Left cardiac atrium (tissue), 4 donors: ENCODE data around the gene S100A11. TPM values are rescaled to one million over a fixed set of nuclear protein-coding genes. Genes with fewer than 3 reads are reported as not detected.

Experiments used
- ATAC-seq, 2 donors: fragments of 200-7000 bp; cut with Tn5 transposase; one replicate each; pipeline ENCODE4 v1.9.1; 2020; ENCODE audit warnings: mild to moderate bottlenecking in 2 of 2, moderate library complexity in 2 of 2
- DNase-seq: peaks from one replicate; pipeline ENCODE4 v3.0.0-alpha.2; 2020
- intact Hi-C, 2 donors: fragments of 100-400 bp; cut with DNase I; formaldehyde crosslinking; loops; one replicate each; pipeline versions ENCODE4 v1.14.1 to v1.15.1; 2022 to 2023
- total RNA-seq, 2 donors: library from RNA; stranded (reverse); fragmentation: NEBNext Ultra II Directional; extraction: Animal tissue kit (Norgen Biotek cat#: 25700); gene quantifications; one replicate each; pipeline ENCODE4 v1.2.1, GENCODE V29; 2021
- donor health status: DM: no; HTN: yes; CAD: no.
- donor health status: DM: no; HTN: yes; CAD: no; lungs with severe emphysema.
- donor health status: DM: yes; HTN: yes; CAD: no.
- donor health status: Dilated cardiomyopathy.

Gene S100A11
- total RNA-seq, 2 donors from 2014 or later = 178 to 195 TPM

DNA sequence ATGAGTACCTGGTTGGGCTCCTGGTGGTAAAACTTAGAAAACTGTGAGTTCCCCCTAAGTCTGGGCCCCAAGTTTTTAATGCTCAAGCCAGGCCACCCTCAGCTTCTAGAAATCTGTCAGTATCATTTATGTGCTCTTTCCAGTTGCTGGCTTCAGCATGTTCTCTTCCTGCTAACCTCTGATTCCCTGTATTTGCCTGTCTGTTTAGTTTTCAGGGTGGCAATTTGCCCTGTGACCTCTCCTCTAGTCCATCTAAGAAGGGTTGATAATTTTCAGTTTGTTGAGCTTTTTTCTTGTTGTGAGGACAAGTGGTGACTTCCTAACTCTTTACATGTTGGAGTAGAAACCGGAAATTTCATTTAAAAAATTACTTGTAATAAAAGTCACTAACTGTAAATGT is 27.1 kb downstream of the S100A11 start:
- DNase-seq = no peak
- intact Hi-C loops = loop anchor here in 1 of 2 donors (10.0 kb wide), 1 partner anchor 275 kb away; no protein-coding TSS in a partner anchor
- ATAC-seq = no peak

DNA sequence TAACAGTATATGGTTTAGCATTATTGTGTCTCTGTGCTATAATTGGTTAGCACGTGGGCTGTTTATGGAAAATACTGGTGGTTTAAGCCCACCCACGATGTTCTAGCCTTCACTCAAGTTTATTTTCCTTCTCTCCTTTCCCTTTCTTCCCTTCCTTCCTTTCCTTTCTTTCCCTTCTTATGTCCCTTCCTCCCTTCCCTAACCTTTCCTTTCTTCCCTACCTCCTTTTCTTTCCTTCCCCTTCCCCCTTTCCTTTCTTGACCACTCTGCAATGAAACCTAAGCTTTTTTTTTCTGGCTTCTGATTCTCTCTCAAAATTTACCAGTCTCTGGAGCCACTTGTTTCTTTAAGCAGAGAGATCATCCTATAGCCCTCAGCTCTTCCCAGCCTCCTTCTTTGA is 29.8 kb downstream of the S100A11 start:
- intact Hi-C loops = loop anchor here in 1 of 2 donors (10.0 kb wide), 1 partner anchor 272 kb away; no protein-coding TSS in a partner anchor
- DNase-seq (no peak), ATAC-seq (no peak)

DNA sequence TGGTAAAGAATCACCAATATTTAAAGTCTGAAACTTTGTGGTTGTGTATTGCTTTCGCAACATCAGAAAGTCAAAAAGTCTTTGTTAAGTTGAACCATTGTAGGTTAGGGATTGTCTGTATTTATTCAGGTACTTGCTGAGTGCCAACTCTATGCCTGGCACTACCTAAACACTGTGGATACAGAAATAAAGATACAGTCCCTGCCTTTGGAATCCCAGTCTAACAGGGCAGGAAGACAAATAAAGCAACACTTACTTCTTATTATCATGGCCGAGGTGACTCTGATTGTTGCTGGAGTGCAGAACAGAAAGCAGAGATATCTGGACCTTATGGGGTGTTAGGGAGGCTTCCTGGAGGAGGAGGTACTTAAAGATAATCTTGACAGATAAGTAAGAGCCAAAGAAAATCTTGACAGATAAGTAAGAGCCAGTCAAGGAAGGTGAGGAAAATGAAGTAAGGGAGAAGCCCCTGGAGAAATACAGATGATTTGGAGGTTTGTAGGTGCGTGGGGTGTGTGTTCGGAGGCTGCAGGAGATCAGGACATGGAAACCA is 31.4 kb downstream of the S100A11 start:
- no peak for DNase-seq
- no peak for ATAC-seq
- intact Hi-C loops = loop anchor here in 1 of 2 donors (10.0 kb wide), 1 partner anchor 271 kb away; no protein-coding TSS in a partner anchor

DNA sequence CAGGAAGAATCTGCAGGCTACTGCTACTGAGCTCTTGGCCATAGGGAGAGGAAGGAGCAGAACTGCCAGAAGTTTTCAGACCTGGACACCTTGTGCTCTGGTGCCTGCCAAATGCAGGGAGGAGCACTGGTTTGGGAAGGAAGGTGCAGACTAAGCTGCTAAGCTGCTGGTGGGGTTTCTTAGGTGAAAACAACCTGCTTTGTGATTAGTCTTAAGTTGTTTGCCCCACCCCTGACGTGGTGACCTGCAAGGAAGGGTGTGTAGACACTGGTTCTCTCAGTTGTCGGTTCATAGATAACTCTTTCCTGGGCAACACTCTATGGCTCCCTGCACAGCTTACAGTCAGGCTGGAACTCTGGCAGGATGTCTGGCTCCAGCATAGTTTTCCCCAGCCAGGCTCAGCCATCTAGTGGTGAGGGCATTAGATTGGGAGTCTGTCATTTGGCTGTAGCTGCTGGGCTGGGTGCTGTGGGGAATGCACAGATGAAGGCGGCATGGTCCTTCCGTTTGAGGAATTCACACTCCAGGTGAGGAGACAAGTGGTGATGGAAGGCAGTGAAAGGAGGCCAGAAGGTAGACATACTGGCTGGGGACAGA is 32.9 kb downstream of the S100A11 start:
- ATAC-seq = no peak
- intact Hi-C loops = loop anchor here in 1 of 2 donors (10.0 kb wide), 1 partner anchor 269 kb away; no protein-coding TSS in a partner anchor
- DNase-seq = no peak

DNA sequence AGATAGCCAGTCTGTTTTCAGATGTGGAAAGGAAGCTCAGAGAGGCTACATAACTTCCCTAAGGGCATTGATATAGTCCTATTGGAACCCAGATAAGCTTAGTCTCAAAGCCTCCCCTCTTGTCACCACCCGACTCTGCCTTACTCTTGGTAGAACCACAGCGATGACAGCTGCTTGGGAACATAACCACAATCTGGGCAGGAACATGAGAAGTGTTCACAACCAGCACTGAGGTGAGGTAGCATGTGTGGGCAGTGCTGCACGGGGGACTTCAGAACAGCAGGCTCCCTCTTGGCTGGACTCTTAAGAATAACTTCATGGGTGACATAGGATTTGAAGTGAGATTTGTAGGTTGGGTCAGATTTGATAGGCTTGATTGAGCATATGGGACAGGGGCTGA is 33.8 kb downstream of the S100A11 start:
- DNase-seq = no peak
- peak; percentile 10 to 29 for ATAC-seq
- intact Hi-C loops = loop anchor here in 1 of 2 donors (10.0 kb wide), 1 partner anchor 268 kb away; no protein-coding TSS in a partner anchor

DNA sequence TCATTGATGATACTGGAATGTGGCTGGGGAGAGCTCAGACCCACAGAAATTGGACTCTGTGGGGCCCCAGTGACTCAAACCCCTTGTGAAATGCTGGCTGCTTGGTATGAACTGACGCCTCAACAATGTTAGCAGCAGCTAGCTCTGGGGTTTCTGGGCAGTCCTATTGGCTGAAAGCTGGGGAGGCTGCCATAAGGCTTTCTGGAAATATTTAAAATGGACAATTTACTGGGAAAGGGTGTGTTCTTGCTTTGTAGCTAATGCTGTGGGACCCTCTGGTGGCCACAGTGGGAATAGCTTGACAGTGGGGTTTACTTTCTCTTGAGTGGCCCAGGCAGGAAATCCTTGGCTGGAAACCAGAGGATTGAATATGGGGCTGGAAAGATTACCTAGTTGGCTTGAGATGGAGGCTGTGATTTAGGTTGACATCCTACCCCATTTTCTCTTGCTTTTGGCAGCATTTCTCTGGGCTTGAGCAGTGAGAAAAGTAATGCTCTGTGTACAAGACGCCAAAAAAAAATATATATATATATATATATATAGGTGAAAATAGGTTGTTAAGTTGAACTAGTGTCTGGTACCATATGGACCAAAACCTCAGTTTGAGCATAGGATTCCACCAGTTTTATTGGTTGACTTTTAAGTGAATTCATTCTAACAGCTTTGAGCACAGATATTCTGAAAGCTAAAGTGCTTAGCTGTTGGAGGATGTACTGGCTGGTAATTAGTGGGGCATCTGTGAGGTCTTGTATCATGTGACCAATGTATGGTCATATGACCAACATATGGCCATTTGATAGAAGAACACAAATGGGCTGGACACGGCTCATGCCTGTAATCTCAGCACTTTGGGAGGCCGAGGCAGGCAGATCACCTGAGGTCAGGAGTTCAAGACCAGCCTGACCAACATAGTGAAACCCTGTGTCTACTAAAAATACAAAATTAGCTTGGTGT is 34.9 kb downstream of the S100A11 start:
- ATAC-seq (peak; percentile 72 to 73), DNase-seq (peak; percentile 90)
- intact Hi-C loops = loop anchor here in 1 of 2 donors (10.0 kb wide), 1 partner anchor 267 kb away; no protein-coding TSS in a partner anchor

DNA sequence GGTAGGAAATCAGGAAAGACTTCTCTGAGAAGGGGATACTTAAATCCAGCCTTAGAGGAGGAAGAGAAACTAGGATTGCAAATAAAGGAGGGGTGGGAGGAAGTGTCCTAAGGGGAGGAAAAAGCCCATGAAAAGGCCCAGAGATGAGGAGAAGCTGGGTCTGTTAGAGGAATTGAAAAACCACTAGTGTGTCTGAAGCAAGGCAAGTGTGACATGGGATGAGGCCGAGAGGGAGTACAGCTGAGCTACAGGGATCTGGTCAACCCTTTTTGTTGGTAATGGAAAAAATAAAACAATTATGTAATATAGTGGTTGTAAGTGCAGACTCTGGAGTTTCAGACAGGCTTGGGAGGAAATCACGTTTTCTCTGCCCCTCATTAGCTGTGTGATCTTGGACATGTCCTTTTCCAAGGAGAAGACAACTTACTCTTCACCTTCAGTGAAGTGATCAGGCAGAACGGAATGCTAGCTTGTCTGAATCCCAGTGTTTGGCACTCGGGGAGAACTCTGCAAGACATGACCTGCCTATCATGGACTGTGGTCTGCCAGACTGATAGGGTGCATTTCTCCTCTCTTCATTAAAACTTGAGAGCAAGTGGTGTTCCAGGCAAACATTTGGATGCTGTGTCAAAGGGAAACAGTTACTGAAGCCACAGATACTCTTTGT is 35.7 kb downstream of the S100A11 start:
- intact Hi-C loops = loop anchor here in 1 of 2 donors (10.0 kb wide), 1 partner anchor 266 kb away; no protein-coding TSS in a partner anchor
- ATAC-seq (peak; percentile 33 to 59), DNase-seq (no peak)

DNA sequence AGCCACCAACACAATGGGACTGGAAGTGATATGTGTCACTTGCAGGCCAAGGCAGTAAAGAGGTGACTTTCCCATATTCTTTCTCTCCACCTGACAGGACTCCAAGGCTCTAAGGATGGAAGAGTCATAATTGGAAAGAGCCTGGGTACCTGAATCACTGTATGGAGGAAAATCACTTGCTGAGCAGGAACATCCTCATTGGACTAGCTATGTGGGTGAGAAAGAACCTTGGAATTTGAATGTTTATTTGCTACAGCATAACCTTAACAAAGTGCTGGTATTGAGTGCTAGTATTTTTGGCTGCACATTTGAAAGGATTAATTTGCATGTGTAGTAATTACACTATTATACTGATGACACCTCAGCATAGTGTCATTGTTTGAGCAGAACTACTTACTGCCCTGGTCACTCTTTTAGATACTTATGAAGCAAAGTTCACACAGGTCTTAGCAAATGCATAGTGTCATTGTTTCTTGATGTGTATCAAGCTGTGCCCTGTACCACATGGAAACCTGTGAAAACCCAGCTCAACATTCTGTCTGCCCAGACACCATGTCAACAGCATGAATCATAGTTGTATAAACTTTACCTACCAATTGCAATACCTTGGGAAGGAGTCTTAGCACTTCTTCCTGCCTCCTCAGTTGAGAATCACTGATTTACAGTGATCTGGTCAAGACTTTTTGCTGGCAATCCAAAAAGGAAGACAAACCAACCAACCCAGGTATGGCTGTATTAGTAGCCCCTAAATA is 38.0 kb downstream of the S100A11 start:
- ATAC-seq = no peak
- intact Hi-C loops = loop anchor here in 1 of 2 donors (5.0 kb wide), 1 partner anchor 66 kb away; no protein-coding TSS in a partner anchor

DNA sequence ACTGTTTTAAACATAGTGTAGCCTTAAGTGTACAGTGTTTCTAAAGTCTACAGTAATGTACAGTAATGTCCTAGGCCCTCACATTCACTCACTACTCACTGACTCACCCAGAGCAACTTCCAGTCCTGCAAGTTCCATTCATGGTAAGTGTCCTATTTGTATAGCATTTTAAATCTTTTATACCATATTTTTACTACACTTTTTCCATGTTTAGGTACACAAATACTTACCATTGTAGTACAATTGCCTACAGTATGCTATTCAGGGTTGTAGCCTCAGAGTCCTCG is 39.6 kb downstream of the S100A11 start:
- no peak for DNase-seq
- intact Hi-C loops = loop anchor here (2.0 to 5.0 kb wide), 2 partner anchors 62 to 65 kb away; no protein-coding TSS in a partner anchor
- no peak for ATAC-seq

More for the DNA sequence above, 38.0 kb downstream of the S100A11 start:
- no peak for DNase-seq

DNA sequence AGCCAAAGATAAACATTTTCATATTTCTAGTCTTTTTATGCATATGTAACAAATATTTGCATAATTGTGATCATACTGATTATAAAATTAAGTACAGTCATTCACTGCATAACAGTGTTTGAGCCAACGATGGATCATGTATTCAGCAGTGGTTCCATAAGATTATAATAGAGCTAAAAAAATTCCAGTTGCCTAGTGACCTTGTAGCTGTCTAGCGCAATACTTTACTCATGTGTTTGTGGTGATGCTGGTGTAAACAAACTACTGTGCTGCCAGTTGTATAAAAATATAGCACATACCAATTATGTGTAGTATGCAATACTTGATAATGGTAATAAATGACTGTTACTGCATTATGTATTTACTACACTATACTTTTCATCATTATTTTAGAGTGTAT is 41.0 kb downstream of the S100A11 start:
- intact Hi-C loops = loop anchor here (2.0 to 5.0 kb wide), 2 partner anchors 61 to 63 kb away; no protein-coding TSS in a partner anchor
- DNase-seq (no peak), ATAC-seq (no peak)

DNA sequence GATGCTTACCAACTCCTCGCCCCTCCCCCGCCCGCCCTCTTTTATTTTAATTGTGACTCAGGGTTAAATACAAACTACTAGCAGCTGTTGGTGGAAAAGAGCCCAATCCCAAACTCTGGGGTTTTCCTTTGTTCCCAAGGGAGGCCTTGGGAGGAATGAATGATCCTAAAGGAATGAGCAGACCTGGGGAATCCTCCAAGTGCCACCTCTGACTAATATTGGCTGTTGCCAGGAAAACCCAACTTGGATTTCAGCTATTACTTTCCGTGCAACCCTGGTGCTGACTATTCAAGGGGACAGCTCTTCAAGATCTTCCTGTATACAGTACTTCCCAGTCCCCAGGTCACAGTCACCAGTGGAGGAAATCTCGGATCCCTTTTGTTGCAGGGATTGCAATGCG is 41.8 kb downstream of the S100A11 start:
- peak; percentile 28 for DNase-seq
- intact Hi-C loops = loop anchor here in 1 of 2 donors (5.0 kb wide), 1 partner anchor 63 kb away; no protein-coding TSS in a partner anchor
- ATAC-seq = peak in 1 of 2 donors; percentile 0

DNA sequence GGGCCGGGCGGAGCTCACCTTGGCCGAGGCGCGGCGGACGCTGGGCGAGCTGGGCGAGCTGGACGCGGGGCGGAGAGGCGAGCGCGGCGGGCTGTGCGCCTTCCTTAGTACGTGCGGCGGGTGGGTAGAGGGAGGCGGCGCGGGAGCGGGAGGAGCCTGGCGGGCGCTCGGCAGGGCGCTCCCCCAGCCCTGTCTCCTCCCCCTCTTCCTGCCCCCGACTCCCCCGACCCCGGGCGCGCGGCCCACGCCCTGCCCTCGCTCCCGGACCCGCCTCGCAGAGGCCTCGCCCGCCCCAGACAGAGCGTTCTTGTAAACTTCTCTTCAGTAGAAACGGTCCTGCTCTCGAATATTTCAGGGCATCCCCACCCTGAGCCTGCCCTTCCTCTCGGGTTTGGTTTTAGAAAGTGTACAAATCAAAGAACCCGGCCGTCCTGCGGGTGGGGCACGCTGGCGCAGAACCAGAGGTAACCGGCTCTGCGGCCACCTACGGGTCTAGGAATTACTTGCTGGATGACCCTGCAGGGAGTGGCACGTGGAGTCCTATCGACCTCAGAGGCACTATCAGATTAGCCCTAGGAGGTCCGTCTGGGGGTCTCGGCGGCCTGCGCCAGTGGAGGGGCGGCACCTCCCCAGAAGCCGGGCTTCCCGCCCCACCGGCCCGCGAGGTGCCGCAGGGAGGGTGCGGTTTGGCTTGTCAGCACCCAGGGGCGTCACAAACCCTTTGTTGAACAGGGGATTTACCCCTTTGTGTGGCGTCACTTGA is 42.9 kb downstream of the S100A11 start, which contains the start of gene S100A10:
Gene S100A10, minus strand, starts transcription at position 126 of the 763 bp plus-strand sequence. CDS start 7,629 bp downstream, outside the sequence.
- ATAC-seq = peak; percentile 85 to 91
- DNase-seq = peak; percentile 87
- intact Hi-C loops = loop anchor here in 1 of 2 donors (2.0 kb wide), 1 partner anchor 49 kb away; no protein-coding TSS in a partner anchor

DNA sequence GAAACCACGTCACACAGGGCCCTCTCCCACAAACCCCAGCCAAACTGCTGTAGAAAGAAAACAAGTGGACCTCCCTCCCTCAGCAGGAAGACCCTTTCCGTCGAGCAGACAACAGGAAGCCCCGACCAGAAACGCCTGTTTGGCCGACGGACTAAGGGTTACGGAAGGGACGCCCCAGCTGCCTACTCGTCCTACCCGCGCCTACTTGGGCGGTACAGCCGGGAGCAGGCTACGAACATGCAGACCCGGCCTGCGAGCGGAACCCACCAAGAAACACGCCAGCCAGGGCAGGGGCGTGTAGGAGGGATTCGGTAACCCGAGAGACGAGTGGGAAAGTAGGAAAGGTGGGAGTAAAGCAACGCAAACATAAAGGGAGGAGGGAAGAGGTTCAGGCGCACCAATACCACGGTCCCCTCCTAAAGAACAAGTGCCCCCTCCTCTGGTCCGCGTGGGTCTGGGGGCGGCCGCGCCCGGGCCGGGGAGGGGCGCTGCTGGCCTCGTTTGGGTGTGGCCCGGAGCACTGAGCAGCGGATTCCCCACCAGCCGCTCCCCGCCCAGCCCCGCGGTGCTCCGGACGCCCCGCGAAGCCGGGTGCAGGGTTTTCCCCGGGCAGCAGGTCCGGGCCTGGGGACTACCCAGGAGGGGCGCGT is 43.6 kb downstream of the S100A11 start:
- intact Hi-C loops = loop anchor here in 1 of 2 donors (2.0 kb wide), 1 partner anchor 48 kb away; no protein-coding TSS in a partner anchor

DNA sequence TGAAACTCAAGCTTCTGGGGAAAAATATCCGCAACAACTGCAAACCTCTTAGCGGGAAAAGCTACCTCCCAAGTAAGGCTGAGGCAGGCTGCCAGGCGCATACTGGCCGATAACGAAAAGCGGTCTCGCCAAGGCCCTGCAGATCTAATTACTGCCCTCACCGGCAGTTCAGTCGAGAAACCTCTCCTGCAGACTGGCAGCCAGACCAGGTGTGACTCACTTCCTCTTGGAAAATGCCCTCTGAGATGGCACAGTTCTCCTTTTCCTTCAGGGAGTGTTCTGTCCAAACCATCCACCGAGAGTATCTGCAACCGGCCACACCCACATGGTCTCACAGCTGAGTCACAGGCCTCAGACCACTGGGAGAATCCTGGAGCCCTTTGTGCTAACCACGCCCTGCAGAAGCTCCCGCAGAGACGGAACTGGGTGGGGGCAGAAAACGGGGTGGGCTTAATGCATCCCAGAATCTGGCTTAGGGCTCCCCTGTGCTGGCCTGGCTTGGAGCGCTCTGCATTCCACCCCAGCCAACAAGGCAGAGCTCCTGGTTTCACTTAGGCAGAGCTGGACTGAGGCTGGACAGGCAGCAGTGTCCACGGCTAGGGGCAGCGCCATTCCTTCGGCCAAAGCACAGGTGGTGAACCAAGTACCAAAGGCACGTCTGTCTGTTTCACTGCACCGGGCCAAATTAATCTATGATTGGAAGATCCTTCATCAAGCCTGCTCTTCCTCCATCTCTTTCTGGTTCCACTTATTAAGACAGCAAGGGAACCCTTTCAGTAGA is 44.3 kb downstream of the S100A11 start:
- DNase-seq (peak; percentile 91), ATAC-seq (peak; percentile 45 to 77)
- intact Hi-C loops = loop anchor here in 1 of 2 donors (2.0 kb wide), 1 partner anchor 48 kb away; no protein-coding TSS in a partner anchor

More for the DNA sequence above, 43.6 kb downstream of the S100A11 start:
- DNase-seq (peak; percentile 62), ATAC-seq (peak; percentile 22 to 27)

DNA sequence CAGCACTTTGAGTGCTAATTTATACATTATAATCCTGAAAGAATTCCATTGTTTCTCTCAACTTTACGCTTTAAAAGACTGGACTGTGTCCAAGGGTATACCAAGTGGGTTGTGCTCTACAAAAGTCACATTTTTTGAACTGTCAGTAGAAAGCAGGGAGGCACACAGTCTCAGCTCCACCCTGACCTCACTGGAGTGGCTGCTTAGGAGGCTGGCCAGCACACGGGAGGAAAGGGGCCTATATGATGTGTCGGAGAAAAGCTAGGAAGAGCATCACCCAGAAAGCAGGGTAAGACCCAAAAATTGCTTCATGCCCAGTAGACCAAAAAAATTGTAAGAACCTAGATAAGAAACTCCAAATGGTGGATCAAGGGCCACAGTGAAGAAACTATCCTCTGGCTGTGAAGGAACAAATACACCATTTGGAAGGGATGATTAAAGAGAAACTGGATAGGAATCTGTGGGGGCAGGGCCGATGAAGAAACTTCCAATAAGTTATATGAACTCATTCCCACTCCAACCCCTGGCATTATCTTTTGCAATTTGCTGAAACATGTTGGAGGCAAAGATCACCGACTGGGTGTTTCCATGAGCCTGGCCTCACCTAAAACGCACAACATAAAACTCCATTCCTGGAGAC is 45.0 kb downstream of the S100A11 start:
- no peak for ATAC-seq
- DNase-seq = no peak
- intact Hi-C loops = loop anchor here in 1 of 2 donors (2.0 kb wide), 1 partner anchor 47 kb away; no protein-coding TSS in a partner anchor
